ENCODE data around the gene CATSPERZ.
A peak's percentile ranks its signal among the peaks of the same experiment; 100 is the strongest.

The CATSPERZ gene, protein sequence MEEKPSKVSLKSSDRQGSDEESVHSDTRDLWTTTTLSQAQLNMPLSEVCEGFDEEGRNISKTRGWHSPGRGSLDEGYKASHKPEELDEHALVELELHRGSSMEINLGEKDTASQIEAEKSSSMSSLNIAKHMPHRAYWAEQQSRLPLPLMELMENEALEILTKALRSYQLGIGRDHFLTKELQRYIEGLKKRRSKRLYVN

DNA sequence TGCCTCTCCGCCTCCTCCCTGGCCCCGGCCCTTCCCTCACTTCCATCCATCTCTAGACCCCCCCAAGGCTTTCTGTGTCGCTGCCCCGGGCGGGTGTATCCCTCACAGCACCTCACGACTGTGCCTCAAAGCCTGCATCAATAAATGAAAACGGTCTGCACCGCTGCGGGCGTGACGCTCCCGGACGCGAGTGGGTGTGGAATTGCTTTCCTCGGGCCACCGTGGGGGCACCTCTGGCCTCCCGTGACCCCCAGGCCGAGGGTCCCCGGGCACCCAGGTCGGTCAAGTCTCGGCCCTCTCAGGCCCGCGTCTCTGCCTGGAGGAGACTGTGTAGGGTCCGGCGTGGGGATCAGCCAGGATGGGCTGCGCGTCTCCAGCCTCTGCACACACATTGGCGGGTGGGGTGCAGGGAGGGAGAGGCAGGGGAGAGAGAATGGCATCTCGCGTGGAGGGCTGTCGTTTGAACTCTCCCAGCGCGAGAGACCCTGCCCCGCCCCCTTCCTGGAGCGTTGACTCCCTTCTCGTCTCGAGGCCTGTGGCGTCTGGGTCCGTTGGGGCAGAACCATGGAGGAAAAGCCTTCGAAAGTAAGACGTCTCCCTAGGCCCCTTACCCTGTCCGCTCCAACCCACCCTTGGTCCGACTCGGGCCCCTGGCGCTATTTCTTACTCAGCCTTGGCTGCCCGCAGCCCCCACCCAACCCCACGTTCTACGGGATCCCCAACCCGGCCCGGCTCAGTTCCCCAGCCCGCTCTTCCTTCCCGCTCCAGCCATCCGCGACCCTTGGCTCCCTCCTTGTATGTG lies at the start of gene CATSPERZ:
Gene CATSPERZ, plus strand, starts transcription at position 512 of the 802 bp plus-strand sequence. Its CDS starts 53 bp downstream, at position 565.
- DNase-seq: no peak

DNA sequence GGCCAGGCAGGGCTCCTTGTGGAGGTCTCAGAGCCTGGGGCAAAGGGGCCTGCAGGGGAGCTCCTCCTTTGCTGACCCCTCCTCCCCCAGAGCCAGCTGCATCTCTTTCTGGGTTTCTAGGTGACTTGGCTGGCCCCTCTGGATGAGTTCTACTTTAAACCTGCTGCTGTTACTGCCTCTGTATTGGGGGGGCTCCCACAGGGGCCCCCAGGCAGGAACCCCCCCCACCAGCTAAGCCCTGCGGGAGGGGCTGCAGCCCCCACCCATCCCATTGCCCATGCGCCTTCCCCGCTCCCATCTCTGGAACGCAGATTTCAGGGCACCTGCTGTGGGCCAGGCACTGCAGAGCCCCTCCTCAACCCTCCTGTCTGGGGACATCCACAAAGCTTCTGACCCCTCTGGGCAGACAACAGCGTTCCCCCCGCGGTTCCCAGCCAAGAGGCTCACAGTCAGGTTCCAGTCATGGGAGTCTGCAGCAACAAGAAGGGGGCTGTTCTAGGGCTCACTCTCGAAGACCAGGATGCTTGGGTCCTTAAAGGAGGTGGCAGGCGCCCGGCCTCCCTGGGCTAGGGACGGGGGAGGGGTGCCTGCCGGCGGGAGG lies 49.6 kb upstream of the CATSPERZ start:
- no peak for DNase-seq

DNA sequence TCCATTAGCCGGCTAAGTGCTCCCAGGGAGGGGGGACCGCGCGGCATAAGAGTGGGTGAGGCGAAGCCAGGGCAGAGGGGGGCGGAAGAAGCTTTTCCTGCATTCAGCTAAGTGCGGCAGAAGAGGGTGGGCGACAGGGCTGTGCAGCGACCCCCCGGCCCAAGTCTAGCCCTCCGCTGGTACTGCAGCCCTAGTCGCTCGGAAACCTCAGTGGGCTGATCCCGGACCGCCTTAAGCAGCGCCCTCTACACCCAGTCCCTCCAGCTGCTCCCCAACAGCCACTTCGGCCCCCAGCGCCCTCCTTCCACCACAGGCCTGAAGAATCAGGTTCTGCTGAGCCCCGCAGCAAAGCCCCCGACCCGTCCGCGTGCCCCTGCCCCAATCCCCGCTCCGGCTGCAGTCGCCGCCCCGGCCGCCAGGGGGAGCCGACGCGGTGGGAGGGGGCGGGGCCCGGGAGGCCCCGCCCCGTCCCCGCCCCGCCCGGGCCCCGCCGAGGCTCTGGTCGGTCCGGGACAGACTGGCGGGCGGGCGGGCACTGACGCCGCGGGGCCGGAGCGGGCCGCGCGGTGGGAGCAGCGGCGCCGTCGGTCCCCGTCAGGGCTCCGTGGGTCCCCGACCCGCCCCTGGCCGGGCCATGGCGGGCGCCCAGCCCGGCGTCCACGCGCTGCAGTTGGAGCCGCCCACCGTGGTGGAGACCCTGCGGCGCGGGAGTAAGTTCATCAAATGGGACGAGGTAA lies 49.0 kb upstream of the CATSPERZ start, which contains the start of gene PLCB3:
Gene PLCB3, plus strand, starts transcription at position 515 of the 737 bp plus-strand sequence. Its CDS starts 120 bp downstream, at position 635.
- DNase-seq: peak; percentile 70

DNA sequence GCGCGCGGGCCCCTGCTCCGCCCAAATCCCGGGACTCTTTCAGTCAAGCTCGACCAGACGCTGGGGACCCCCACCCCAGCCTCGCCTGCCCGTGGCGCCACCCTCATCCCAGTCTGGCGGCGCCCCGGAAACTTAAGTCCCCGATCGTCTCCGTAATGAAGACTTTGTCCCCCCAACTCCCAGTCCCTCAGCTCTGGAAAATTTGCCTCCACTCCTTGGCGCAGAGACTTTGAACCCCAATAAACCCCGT lies 48.5 kb upstream of the CATSPERZ start:
- DNase-seq: no peak

DNA sequence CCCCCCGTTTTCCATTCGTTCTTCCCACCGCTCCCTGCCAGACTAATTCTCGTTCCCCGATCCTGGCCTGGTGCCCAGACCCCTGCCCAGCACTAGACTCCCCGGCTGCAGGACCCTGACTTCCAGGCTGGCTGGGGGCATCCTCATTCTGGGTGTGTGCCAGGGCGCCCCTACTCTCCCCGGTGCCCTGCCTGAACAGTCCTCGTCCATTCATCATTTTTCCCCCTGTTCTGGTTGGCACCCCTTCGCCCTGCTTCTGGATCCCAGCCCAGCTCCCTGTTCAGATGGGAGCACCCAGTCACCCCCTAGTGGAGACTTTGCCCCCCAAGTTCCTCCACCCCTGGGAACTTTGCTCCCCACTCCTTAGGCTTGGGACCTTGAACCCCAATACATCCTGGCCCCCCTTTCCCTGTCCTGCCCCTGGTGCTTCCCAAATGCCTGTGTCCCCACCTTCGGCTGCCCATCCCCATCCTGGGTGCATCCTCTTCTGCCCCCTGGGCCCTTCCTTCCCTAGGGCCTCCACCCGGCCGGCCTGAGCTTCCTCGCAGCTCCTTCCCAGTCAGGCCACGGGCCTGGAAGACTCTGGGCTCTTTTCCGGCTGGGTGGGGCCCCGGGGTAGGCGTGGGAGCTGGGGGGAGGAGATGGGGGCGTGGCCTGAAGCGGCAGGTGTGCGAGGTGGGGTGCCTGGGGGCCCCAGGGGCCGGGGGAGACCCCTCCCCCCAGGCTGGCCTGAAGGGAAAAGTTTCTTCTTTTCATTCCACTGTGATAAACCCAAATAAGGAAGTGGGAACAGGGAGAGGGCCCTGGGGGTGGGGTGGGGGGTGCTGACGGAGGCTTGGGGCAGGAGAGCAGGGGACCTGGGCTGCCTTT lies 47.9 kb upstream of the CATSPERZ start:
- peak; percentile 51 for DNase-seq

DNA sequence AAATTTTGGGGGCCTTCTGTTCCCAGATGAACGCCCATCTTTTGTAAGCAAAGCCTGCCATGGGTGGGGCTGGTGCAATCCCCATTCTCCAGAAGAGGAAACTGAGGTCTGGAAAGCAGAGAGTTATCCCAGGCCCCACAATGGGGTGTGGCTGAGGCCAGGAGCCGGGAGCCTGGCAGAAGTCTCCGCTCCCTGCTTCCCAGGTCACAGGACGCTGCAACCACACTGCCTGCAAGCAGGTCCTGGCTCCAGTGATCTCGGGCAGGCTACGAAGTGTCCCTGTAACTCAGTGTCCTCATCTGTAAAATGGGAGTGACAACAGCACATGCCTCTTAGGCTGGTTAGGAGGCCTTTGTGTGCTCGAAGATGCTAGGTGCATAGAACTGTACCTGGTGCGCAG lies 47.1 kb upstream of the CATSPERZ start:
- no peak for DNase-seq

DNA sequence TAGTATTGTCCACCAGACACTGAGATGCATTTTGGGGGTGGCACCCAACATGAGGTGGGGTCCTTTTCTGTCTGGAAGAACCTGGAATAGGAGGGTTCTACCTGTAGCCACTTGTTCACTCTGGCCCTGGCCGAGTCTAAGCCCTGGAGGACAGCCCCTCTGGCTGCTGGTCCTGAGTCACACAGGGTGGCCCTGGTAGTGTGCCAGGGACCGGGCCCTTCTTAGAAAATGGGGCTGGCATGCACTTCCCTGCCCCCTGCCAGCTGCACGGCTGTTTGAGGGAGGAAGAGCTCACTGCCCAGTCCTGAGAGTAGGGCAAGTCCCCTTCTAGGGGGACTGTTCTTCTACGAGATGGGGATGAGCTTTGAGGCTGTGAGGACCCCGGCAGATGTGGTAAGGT lies 46.7 kb upstream of the CATSPERZ start:
- no peak for DNase-seq

DNA sequence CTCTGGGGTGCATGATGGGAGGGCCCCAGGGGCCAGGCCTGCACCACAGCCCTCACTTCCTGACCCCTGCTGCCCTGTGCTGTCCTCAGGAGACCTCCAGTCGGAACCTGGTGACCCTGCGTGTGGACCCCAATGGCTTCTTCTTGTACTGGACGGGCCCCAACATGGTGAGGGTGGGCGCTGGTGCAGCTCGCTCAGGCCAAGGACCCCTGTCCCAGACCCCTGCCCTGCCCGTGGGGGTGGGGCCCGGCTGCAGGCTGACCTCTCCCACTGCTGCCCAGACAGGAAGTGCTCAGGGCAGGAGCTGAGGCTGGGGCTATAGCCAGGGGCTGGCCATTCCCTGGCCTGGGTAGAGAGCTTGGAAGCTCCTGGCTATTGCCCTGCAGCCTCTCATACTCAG lies 45.8 kb upstream of the CATSPERZ start:
- no peak for DNase-seq

DNA sequence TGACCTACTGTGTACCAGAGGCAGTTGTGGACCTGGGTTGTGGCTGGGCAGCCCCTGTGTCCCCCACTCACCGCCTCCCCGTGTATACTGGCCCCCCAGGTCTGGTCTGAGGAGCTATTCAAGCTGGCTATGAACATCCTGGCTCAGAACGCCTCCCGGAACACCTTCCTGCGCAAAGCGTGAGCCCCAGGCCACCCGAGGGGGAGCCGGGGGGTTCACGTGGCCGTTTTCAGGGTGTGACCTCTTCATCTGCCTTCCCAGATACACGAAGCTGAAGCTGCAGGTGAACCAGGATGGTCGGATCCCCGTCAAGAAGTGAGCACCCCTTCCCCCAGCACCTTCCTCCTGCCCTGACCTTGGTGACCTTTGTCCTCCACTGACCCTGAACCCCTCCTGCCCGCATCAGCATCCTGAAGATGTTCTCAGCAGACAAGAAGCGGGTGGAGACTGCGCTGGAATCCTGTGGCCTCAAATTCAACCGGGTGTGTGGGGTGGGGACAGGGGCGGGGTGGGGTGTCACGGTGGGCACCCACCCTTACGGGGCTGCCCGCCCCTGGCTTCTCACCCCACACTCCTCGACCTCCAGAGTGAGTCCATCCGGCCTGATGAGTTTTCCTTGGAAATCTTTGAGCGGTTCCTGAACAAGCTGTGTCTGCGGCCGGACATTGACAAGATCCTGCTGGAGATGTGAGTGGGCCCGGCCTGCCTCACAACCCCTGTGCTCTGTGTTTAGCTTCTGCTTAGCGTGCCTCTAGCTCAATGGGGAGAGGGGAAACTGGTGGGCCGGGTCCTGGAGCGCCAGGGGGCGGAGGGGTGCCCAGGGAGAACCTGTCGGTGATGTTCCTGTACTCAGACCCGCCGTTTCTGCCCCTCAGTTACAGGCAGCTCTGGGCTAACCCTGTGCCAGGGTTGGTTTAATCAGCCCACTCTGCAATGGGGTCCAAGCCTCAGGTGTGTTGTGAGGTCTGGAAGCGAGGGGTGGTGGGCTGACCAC lies 44.7 kb upstream of the CATSPERZ start:
- no peak for DNase-seq

DNA sequence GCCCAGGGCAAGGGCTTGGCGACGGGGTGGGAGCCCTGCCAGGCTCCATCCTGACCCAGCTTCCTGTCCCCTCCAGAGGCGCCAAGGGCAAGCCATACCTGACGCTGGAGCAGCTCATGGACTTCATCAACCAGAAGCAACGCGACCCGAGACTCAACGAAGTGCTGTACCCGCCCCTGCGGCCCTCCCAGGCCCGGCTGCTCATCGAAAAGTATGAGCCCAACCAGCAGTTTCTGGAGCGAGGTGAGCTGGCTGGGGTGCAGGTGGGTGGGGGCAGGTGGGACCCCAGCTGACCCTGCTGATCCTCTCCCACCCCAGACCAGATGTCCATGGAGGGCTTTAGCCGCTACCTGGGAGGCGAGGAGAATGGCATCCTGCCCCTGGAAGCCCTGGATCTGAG lies 43.9 kb upstream of the CATSPERZ start:
- no peak for DNase-seq

DNA sequence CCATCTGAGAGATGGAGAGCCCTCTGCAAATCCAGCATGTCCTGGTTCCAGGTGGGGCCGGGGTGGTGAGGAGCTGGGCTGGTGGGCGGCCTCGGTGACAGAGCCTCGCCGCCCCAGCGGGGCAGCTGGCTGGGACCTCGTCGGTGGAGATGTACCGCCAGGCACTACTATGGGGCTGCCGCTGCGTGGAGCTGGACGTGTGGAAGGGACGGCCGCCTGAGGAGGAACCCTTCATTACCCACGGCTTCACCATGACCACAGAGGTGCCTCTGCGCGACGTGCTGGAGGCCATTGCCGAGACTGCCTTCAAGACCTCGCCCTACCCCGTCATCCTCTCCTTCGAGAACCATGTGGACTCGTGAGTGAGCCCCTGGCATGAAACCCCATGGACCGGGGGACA lies 41.8 kb upstream of the CATSPERZ start:
- DNase-seq: no peak

DNA sequence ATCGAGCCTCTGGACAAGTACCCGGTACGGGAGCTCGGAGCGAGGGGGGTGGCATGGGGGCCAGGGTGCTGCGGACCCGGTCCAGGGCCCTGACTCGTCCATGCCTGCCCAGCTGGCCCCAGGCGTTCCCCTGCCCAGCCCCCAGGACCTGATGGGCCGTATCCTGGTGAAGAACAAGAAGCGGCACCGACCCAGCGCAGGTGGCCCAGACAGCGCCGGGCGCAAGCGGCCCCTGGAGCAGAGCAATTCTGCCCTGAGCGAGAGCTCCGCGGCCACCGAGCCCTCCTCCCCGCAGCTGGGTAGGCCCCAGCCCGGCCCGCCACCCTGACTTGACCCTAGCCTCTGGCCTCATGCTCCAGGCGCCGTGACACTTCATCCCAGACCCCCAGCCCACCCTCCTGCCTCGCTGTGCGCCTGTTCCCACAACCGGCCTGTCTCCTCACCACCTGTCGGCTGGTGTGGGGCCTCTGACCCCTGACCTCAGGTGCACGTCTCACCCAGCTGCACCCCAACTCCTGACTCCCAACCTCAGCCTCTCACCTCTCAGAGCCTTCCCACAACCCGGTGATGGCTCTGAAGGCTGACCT lies 41.1 kb upstream of the CATSPERZ start:
- no peak for DNase-seq

DNA sequence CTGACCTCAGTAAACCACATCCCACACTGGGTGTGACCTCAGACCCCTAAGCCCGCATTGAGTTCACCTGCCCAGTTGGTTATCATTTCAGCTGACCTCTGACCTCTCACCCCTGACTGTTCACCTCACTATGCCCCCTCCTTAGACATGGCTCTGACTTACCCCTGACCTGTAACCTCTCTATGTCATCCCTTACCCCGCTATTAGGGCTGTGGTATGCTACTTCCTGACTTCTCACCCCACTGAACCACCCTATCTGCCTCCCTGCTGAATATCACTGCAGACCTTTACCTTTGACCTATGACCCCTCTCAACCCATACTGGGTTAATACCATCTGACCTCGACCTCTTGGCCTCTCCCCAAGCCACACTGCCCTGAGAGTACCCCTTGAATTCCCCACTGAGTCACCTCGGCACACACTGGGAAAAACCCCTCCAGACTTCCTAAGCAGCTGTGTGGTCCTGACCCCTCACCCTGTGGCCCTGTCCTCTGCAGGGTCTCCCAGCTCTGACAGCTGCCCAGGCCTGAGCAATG lies 40.6 kb upstream of the CATSPERZ start:
- DNase-seq: peak; percentile 49

DNA sequence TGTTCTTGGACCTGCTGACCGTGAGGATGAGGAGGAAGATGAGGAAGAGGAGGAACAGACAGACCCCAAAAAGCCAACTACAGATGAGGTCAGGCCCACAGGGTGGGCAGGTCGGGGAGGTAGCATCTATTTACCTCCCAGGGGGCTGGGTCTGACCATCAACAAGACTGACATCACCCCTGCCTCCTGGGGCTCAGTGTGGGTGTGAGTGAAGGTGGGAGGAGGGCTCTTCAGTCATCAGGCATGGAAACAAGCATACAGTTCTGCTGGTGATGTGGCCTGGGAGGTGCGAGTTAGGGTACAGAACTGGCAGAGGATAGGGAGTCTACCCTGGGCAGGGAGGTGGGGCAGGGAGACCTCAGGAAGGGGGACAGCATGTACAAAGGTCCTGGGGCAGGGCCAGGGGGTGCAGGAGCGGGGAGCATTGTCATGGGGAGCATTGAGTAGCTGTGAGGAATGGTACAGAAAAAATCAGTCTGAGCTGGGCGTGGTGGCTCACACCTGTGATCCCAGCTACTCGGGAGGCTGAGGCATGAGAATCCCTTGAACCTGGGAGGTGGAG lies 39.9 kb upstream of the CATSPERZ start:
- DNase-seq: no peak

DNA sequence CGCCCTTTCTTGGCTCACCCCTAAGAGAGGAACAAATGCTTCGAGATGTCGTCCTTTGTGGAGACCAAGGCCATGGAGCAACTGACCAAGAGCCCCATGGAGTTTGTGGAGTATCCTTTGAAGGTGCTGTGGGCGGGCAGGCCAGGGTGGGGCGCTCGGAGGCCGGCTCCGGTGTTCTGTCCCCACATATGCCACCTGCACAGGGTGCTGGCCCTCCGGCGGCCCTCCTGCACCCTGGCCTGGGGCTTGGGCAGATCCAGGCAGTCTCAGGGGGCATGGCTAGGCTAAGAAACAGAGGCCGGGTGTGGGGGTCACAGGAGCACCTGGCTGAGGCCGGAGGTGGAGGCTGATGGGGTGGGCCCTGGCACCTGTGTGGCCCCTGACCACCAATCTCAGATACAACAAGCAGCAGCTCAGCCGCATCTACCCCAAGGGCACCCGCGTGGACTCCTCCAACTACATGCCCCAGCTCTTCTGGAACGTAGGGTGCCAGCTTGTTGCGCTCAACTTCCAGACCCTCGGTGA lies 38.5 kb upstream of the CATSPERZ start:
- DNase-seq: no peak

DNA sequence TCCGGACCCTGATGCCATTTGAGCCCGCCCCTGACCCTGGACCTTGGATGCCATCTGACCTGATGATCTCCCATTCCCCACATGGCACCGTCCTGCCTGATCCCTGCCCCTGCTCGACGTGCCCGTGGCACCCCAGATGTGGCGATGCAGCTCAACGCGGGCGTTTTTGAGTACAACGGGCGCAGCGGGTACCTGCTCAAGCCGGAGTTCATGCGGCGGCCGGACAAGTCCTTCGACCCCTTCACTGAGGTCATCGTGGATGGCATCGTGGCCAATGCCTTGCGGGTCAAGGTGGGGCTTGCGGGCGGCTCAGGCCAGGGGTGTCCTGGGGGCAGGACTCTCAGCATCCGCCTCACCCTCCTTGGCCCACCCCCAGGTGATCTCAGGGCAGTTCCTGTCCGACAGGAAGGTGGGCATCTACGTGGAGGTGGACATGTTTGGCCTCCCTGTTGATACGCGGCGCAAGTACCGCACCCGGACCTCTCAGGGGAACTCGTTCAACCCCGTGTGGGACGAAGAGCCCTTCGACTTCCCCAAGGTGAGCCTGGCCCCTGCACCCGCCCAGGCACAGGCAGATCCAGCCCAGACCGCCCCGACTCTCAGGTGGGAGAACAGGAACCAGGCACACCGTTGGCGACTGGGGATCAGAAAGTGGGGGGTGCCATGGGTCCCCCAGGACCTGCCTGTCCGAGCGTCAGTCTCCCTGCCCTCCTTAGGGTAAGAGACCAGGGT lies 37.7 kb upstream of the CATSPERZ start:
- DNase-seq: no peak

DNA sequence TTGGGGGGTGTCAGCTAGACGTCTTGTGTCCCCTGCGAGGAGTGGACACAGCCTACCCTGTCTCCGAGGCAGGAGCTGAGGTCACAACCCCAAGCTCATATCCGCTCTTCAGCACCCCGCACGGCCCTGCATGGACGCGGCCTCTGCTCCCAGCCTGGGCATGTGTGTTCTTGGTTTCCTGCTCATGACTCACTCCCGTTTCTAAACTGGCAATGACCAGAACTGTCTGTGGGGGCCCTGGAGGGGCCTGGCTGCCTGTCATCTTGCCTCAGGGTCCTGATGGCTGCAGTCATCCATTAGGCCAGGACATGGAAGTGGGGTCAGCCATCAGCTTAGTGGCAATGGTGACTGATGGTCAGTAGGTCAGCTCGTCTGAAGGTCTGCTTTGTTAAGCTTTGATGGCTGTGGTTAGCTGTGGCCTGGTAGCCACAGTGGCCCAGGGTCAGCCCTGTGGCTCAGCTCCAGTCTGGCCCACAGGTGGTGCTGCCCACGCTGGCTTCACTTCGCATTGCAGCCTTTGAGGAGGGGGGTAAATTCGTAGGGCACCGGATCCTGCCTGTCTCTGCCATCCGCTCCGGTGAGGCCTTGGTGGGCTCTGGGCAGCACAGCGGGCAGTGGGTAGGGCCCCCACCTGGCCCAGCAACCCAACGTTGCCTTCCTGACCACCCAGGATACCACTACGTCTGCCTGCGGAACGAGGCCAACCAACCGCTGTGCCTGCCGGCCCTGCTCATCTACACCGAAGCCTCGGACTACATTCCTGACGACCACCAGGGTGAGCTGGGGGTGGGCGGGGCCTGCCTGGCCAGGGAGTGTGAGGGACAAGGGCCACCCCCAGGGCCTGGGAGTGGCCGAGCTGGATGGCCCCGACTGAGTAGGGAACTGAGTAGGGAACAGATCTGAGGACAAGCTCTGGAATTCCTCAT lies 36.9 kb upstream of the CATSPERZ start:
- no peak for DNase-seq

DNA sequence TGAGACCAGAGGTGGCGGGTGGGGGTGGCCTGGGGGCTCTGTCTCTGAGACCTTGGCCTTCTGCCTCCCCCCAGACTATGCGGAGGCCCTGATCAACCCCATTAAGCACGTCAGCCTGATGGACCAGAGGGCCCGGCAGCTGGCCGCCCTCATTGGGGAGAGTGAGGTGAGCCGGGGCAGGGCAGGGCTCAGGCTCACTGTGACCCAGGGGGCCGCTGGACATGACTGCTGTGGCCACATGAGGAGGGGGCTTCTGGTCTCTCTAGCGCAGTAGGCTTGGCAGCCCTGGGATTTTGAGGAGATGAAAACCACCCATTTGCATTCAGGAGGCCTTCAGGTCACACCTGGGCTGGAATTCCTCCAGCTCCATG lies 36.2 kb upstream of the CATSPERZ start:
- DNase-seq: no peak
